DMS 273 (cell line): ENCODE data around the gene CHST10.
"Not testable (repeated sequence)": the region's sequence is repeated elsewhere in the genome, so short reads cannot be mapped to it uniquely, and the experiment has no call there.

Experiments used
- DNase-seq: peaks from one replicate; lab custom pipeline; 2025; ENCODE audit not compliant: unreplicated experiment; lab: John Stamatoyannopoulos, UW

Gene CHST10

GRCh38 chr2:100394111-100394641 is 23.3 kb downstream of the CHST10 start:
- DNase-seq: no peak

DNA sequence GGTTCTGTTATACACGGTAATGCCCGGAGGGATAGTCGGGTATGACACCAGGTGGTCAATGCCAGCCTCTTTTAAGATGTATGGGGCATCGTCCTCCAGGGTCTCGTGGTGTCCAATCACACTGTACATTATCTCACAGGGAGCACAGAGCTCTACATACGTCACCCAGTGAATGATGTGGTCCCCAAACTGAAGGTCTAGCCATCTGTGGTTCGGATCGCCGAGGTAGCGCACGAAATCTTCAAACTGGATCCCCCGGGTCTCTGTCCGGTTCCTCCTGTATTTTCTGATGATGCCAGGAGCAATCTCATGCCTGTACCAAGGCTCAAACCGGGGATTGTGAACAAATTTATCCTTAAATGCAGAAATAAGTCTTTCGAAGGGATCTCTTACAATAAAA is 24.1 kb downstream of the CHST10 start:
- DNase-seq: no peak

DNA sequence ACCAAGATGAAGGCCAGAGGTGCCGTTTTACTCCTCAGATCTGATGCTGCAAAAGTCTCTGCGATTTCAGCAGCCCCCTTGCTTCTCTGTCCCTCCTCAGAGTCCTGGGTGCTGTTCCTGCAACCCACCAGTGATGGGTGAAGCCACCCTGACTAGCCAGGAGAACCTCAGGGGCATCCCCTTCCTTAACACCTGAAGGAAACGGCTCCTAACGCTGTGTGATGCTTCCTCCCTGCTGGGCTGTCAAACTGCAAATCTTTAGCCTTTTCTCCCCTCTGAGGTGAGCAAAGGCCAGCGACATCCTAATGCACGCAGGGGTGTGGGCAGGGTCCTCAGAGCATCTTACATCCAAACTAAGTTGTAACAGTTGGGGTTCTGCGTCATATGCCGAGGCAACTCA is 24.8 kb downstream of the CHST10 start:
- no peak for DNase-seq

- DNase-seq: no peak
These were observed 25.5 kb downstream of the CHST10 start for GRCh38 chr2:100391735-100392515.

- DNase-seq: no peak
These were observed 27.2 kb downstream of the CHST10 start for GRCh38 chr2:100390001-100390940.

DNA sequence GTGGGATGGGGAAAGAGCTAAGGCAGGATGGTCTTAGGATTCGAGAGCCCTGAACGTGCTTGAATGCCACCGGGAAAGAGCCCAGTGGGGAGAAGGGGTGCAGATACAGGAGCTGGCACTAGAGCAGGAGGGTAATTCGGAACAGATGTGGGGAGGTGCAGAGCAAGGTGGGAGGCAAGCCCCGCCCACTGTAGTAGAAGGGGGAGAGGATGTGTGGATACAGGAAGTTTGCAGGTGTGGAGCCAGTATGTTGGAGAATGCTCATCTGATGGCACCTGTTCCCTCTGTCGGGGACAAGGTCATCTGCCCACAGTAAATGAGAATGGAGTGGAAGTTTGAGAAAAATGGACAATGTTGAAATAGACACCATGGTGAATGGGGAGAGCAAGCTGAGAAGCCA is 28.8 kb downstream of the CHST10 start:
- DNase-seq: no peak

DNA sequence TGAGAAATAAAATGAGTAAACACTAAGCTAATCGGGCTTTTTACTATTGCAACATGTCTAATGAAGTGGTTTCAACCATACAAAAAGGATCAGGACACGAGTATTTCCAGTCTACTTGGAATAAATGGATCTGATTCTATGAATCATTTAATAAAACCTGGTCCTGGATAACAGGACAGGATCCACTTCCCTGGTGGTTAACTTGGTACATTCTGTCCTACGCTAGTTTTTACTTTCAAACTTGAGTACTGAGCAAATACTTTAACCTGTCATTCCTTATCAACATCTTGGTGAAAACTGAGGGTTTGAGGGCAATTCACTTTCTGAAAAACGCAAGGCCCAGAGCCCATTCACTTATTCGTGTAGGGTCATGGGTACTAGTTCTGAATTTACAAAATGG is 33.5 kb downstream of the CHST10 start:
- no peak for DNase-seq

DNA sequence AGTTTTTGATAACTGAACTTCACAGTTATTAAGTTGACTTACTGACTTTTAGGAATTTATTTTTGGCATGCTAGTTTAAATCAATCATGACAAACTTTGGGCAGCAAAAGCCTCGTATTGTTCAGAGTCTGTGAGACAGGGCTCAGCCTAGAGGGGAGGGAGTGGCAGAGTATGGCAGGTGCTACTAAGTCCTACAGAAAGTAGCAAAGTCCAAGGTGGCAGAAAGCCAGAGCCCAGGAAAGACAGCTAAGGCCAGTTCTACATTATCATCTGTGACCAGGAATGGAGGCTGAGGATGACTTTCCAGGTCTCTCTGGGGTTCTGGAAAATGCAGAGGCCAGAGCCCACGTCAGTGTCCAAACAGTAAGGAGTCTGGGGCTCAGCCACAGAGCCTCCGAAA is 34.2 kb downstream of the CHST10 start:
- DNase-seq: no peak

GRCh38 chr2:100381240-100381639 is 36.2 kb downstream of the CHST10 start:
- peak; percentile 92 for DNase-seq

DNA sequence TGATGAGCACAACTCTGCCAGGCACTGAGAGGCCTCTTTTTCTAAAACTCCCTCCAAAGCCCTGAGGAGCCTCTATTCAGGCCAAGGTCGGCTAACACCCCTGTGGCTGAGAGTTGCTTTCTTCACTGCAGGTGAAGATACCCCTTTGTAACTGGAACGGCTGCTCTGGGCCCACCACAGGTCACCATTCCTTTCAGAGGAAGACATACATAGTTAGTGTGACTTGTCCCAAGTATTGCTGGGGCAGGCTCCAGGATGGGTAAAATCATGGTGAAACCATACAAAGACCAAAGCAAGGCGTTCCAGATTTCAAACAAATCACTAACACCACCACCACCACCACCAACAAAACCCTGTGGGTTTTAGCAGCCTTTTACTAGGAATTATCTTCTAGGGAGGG is 36.8 kb downstream of the CHST10 start:
- no peak for DNase-seq

DNA sequence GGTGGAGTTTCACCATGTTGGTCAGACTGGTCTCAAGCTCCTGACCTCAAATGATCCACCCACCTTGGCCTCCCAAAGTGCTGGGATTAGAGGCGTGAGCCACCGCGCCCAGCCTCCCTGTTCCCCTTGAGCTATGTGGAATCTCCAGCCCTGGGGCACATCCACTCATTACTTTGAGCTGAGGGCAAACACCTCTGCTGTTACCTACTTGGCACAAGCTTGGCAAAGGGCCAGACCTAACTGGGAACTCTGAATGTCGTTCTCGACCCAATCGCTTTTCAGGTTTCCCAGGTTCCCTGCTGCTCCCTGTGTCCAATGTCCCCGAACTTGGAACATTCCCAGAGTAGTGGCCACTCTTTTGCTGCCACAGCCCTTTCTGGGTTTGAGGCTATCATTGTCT is 40.6 kb downstream of the CHST10 start:
- no peak for DNase-seq

GRCh38 chr2:100367163-100367562 is 50.3 kb downstream of the CHST10 start:
- no peak for DNase-seq

DNA sequence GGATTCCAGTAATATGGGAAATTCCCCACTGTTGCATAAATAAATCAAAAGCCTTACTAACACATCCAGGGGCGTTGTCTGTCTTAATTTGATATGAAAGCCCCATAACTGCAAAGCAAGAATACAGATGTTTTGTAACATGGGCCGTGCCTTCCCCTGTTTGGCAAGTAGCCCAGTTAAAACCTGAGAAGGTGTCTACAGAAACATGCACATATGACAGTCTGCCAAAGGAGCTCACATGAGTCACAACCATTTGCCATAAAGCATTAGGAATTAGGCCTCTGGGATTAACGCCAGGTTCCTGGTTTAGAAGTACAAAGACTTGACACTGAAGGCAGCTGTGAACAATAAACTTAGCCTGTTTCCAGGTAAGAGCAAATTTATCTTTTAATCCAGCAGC is 52.0 kb downstream of the CHST10 start:
- peak; percentile 90 for DNase-seq

DNA sequence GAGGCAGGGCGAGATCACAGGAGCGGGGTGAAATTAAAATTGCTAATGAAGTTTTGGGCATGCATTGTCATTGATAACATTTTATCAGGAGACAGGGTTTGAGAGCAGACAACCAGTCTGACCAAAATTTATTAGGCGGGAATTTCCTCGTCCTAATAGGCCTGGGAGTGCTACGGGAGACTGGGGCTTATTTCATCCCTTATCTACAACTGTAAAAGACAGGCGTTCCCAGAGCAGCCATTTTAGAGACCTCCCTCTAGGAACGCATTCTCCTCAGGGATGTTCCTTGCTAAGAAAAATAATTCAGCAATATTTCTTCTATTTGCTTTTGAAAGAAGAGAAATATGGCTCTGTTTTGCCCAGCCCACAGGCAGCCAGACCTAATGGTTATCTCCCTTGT is 55.2 kb downstream of the CHST10 start:
- DNase-seq: peak; percentile 1

- no peak for DNase-seq
These were observed 57.9 kb downstream of the CHST10 start for GRCh38 chr2:100359576-100359975.

- no peak for DNase-seq
These were observed 58.9 kb downstream of the CHST10 start for GRCh38 chr2:100358554-100358953.

DNA sequence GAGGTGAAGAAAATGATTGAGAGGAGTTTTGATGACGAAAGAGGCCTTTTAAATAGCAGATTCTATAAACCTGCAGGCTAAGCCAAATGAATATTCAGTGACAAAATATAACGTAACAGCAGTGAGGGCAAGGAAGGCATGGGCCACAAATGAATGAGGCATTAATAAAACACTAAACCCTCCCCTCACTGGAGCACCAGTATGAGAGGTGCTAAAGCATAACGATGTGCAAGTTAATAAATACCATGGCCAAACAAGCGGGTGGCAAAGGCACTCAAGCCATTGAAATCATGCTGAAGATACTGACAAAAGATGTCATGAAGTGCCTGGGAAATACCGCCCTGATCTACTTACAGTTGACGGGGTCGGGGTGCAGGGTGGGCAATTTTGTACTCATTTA is 64.9 kb downstream of the CHST10 start:
- no peak for DNase-seq

DNA sequence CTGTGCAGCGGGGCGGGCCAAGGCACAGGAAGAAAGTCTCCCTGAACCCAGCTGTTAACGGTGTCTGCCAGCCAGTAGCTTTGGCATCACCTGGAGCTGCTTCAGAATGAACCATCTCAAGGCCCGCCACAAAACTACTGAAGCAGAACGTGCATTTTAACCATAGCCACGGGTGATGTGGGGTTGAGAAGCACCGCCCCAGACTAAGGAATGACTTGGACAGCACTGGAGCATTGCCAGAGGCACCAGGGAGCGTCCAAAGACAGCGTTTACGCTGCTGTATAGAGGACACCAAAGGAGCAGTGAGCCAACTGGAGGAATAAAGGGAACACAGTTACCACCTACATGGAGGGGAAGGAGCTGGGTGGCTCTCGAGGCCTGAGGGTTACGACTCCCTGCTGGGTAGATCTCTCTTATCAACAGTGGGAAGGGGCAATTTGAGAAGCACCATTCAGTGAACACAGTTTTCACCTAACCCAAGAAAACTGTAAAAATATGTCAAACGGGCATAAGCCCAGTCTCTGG is 66.7 kb downstream of the CHST10 start:
- DNase-seq: no peak

GRCh38 chr2:100345144-100345543 is 72.3 kb downstream of the CHST10 start:
- not testable (repeated sequence) for DNase-seq

- DNase-seq: no peak
These were observed 73.0 kb downstream of the CHST10 start for GRCh38 chr2:100344433-100344832.

DNA sequence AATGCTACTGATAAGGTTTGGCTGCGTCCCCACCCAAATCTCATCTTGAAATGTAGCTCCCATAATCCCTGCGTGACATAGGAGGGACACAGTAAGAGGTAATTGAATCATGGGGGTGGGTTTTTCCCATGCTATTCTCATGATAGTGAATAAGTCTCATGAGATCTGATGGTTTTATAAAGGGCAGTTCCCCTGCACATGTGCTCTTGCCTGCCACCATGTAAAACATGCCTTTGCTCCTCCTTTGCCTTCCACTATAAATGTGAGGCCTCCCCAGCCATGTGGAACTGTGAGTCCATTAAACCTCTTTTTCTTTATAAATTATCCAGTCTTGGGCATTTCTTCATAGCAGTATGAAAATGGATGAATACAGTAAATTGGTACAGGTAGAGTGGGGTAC is 75.0 kb downstream of the CHST10 start:
- DNase-seq: not testable (repeated sequence)
